ENCODE measurements around the gene ARID1B. TPM values are rescaled to one million over a fixed set of nuclear protein-coding genes. Genes with fewer than 3 reads are reported as not detected.

The ARID1B gene
- polyA plus RNA-seq, 1 experiment, result 17.0 TPM

- Histone ChIP-seq H3K36me3 (ENCODE audit: control insufficient read depth, insufficient read depth, low read length) (no peaks in the 10 kb centered on the region), H3K27me3 (ENCODE audit: control insufficient read depth, insufficient read depth, low read length) (no peaks in the 10 kb centered on the region; the same call in 1 of the 2 replicates), H3K4me3 (ENCODE audit: low read depth, low read length) (no peak overlapping the region)
- CTCF ChIA-PET, result no interaction called here
- TF ChIP-seq CTCF (IDR thresholded peaks at IDR 0.05; ENCODE audit: insufficient read depth, low read depth, low read length), result no peak
- POLR2A ChIA-PET, result no interaction called here
- DNase-seq (ENCODE audit: low read depth), result no peak
These were observed 20.3 kb upstream of the ARID1B start for GRCh38 chr6:156756630-156757610.

GRCh38 chr6:156757849-156758248 lies 19.3 kb upstream of the ARID1B start:
- DNase-seq (ENCODE audit: low read depth), result no peak
- Histone ChIP-seq H3K27me3 (ENCODE audit: control insufficient read depth, insufficient read depth, low read length) (no peaks in the 10 kb centered on the region; the same call in 1 of the 2 replicates), H3K36me3 (ENCODE audit: control insufficient read depth, insufficient read depth, low read length) (no peaks in the 10 kb centered on the region), H3K4me3 (ENCODE audit: low read depth, low read length) (no peak overlapping the region)
- ChIA-PET POLR2A (no interaction called here), CTCF (no interaction called here)
- TF ChIP-seq CTCF (IDR thresholded peaks at IDR 0.05; ENCODE audit: insufficient read depth, low read depth, low read length), result no peak

- DNase-seq (ENCODE audit: low read depth), result no peak
- TF ChIP-seq CTCF (IDR thresholded peaks at IDR 0.05; ENCODE audit: insufficient read depth, low read depth, low read length), result no peak
- Histone ChIP-seq H3K27me3 (ENCODE audit: control insufficient read depth, insufficient read depth, low read length) (no peaks in the 10 kb centered on the region), H3K36me3 (ENCODE audit: control insufficient read depth, insufficient read depth, low read length) (no peaks in the 10 kb centered on the region), H3K4me3 (ENCODE audit: low read depth, low read length) (no peak overlapping the region)
- ChIA-PET CTCF (no interaction called here), POLR2A (no interaction called here)
These were observed 16.8 kb upstream of the ARID1B start for GRCh38 chr6:156760377-156760776.

- ChIA-PET CTCF (interaction anchor here (0.6 to 2.7 kb wide), 2 partner anchors 9 to 217 kb away, joined by 3 to 9 read pairs; no protein-coding TSS in a partner anchor), POLR2A (no interaction called here)
- no peaks in the 10 kb centered on the region for H3K27me3 ChIP-seq (ENCODE audit: control insufficient read depth, insufficient read depth, low read length)
- no peak for DNase-seq (ENCODE audit: low read depth)
- no peak overlapping the region for H3K4me3 ChIP-seq (ENCODE audit: low read depth, low read length)
- no peaks in the 10 kb centered on the region for H3K36me3 ChIP-seq (ENCODE audit: control insufficient read depth, insufficient read depth, low read length)
- TF ChIP-seq CTCF (IDR thresholded peaks at IDR 0.05; ENCODE audit: insufficient read depth, low read depth, low read length), result no peak
These were observed 14.6 kb upstream of the ARID1B start for GRCh38 chr6:156762547-156762946.

- TF ChIP-seq CTCF (IDR thresholded peaks at IDR 0.05; ENCODE audit: insufficient read depth, low read depth, low read length), result no peak
These were observed 12.1 kb upstream of the ARID1B start for GRCh38 chr6:156765117-156765516.

More at GRCh38 chr6:156765117-156765516, 12.1 kb upstream of the ARID1B start:
- Histone ChIP-seq H3K27me3 (ENCODE audit: control insufficient read depth, insufficient read depth, low read length) (no peaks in the 10 kb centered on the region), H3K4me3 (ENCODE audit: low read depth, low read length) (no peak overlapping the region), H3K36me3 (ENCODE audit: control insufficient read depth, insufficient read depth, low read length) (no peaks in the 10 kb centered on the region)
- DNase-seq (ENCODE audit: low read depth), result no peak
- ChIA-PET POLR2A (no interaction called here), CTCF (interaction anchor here (0.7 to 2.7 kb wide), 2 partner anchors 11 to 1062 kb away, joined by 3 to 9 read pairs; no protein-coding TSS in a partner anchor)

Measured in BJ (cell line).